ENCODE results near the gene B3GAT3.
A peak's percentile ranks its signal among the peaks of the same experiment; 100 is the strongest.
"Not testable (repeated sequence)": the region's sequence is repeated elsewhere in the genome, so short reads cannot be mapped to it uniquely, and the experiment has no call there.

The B3GAT3 gene

DNA sequence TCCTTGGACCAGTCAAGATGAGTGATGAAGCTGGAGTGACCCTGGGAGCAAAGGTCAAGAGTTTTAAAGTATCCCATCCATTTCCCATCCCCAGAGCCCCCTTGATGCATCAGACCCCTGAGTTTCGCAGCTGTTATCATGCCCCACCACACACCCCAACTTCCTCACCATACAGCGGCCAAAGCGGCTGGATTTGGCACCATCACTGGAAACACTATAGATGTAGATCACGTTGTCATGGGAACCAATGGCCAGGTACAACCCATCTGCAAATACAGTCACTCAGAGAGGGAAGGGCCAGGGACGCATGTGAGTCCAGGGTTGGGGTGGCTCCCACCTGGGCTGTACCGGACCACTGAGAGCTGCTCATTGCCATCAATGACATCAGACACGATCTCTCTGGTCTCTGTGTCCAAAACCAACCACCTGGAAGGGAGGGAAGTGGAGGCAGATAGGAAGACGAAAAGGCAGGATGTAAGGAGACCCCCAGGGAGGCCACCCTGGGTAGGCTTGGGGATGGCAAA, 17.9 kb downstream of the B3GAT3 start:
- no peak for DNase-seq

- DNase-seq = no peak
Observed at GRCh38 chr11:62603072-62603408, 18.7 kb downstream of the B3GAT3 start.

GRCh38 chr11:62602141-62603071, 19.4 kb downstream of the B3GAT3 start:
- DNase-seq = peak in 2 of 6 experiments; percentile 5 to 66

DNA sequence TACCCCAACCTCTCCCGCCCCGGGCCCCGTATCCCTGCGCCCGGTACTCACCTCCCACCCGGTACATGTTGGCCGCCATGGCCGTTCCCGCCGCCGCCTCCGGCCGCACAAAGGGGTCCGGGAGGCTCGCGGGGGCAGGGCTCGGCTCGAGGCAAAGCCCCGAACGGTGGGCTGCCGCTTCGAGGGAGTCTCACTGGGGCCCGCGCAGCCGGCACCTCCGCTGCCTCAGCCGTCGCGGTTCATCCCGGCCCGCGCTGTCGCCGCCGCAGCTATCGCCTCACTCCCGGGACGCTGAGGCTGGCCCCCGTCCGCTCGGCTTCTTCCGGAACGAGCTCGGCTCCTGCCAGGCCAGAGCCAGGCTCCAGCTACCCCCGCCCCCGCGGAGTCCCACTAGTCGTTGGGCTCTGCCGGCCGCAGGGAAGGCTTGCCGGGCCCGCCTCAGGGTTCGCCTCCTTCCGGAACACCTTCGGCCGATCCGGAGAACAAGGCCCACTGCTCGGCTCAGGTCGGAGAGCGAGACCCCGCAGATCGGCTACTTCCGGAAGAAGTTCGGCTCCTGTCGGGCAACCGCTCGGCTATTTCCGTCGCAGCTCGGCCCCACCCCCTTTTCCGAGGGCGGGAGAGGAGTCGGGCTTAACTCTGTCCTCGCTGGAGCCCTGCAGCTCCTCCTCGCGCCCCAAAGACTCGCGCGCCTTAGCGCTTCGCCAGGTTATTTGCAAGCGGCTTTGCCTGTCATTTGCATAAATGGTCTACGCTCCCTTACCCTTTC, 20.2 kb downstream of the B3GAT3 start, which contains the start of gene MTA2:
Gene MTA2 (minus strand): TSS at position 494 of the 769 bp plus-strand sequence. CDS start 415 bp downstream, at position 79.
- peak; percentile 98 to 100 (median 98) for DNase-seq

DNA sequence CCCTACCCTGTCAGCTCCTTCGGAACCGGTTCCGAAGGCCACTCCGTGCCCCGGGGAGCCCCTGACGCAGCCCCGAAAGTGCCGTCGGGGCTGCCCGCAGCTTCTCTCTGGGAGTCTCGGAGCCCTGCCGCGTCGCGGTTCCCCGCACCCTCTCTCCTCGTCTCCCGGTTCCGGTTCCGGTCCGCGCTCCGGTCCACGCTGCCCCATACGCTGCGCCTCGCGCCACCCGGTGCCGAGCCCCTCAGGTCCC, 20.7 kb downstream of the B3GAT3 start:
- DNase-seq = peak in 1 of 6 experiments; percentile 46

GRCh38 chr11:62600367-62601121, 21.2 kb downstream of the B3GAT3 start:
- peak in 1 of 6 experiments; percentile 46 for DNase-seq

DNA sequence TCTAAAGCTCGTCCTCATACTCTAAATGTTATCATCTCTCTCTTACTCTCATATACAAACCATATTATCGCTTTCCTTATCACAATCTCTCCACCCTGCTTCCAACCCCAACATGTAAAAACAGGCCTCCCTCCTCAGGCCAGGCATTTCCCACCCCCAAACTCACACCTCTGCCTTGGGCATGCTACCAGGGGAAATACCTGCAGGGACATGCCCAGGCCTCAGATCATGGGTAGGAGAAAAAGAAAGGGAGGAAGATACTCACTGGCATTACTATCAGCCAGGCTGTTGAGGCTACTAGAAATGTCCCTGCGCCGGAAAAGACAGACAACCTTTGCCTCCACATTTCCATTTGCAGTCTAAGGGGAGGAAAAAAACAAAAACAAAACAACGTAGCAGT, 21.9 kb downstream of the B3GAT3 start:
- peak in 1 of 6 experiments; percentile 23 for DNase-seq

- peak; percentile 90 to 99 (median 96) for DNase-seq
Observed at GRCh38 chr11:62599069-62599696, 22.6 kb downstream of the B3GAT3 start.

GRCh38 chr11:62595124-62595523, 26.7 kb downstream of the B3GAT3 start:
- DNase-seq = no peak

GRCh38 chr11:62593434-62594044, 28.2 kb downstream of the B3GAT3 start:
- peak; percentile 52 to 76 (median 65) for DNase-seq

DNA sequence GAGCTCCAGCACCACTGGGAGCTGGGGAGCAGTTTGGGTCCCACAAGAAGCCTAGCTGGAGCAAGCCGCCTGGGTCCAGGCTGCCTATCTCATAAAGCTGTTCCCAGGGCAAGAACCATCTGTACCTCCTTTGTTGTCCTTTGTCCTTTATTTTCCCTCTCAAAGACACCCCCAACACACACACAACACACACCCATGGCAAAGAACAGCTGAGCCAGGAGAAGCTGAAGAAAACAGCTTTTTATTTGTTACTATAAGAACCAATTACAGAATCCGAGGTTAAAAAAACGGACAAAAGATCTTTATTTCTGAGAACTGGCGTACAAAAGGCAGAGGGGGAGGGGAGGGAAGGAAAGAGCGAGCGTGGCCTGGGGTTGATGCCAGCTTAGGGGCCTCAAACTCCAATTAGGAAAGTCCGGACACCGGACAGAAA, 28.8 kb downstream of the B3GAT3 start:
- no peak for DNase-seq

GRCh38 chr11:62592146-62592815, 29.5 kb downstream of the B3GAT3 start:
- DNase-seq = no peak

DNA sequence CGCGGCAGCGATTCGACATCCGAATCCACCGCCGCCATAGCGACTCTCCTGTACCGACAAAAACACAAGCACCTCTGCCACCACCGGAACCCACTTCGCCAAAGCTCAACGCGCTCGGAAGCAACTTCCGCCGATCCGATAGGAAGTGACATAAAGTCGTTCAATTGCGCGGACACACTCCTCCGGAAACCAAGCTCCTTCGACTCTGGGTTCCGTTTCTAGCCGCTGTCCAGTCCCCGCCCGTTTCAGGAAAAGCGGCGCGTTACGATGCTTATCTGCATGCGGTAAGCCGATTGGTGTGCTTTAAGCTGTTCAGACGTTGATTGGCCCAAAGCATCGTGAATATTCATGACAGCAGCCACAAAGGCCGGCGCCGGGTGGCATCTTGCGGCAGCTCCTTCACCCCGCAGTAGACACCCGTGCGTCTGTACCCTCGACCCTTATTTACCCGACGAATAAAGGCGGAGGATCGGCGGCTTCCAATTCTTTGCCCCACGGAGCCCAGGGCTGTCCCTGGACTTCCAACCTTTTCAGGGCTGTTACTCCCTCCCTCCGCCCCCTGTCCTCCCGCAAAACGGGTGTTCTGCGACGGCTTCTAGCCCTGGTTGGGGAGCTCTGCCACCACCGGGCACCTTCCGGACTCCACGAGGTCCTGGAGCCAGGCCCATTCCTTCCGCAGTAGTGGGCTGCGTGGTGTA, 30.2 kb downstream of the B3GAT3 start, which contains the start of gene TUT1:
Gene TUT1 (minus strand): TSS at position 76 of the 698 bp plus-strand sequence. CDS start 38 bp downstream, at position 38.
- peak; percentile 90 to 98 (median 96) for DNase-seq

DNA sequence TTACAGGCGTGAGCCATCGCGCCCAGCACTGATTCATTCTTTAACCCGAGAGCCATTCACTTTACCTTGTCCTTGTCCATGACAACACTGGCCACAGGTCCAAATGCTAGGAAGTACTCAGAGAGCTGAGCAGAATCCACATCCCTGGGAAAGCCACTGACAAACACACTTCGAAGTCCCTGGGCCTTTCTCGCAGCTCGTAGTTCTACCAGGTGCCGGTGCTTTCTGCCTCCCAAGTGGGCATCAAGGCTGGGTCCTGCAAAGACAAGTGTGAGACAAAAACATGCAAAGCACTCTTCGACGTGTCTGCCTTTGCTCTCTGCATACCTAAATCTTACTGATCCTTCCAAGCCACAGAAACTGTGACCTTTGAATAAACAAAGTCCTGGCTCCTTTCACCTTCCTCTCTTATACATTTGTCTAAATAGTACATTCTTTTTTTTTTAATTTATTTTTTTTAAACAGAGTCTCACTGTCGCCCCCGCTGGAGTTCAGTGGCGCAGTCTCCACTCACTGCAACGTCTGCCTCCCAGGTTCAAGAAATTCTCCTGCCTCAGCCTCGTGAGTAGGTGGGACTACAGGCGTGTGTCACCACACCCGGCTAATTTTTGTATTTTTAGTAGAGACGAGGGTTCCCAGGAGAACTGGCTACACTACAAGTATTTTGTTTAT, 32.7 kb downstream of the B3GAT3 start:
- no peak for DNase-seq

DNA sequence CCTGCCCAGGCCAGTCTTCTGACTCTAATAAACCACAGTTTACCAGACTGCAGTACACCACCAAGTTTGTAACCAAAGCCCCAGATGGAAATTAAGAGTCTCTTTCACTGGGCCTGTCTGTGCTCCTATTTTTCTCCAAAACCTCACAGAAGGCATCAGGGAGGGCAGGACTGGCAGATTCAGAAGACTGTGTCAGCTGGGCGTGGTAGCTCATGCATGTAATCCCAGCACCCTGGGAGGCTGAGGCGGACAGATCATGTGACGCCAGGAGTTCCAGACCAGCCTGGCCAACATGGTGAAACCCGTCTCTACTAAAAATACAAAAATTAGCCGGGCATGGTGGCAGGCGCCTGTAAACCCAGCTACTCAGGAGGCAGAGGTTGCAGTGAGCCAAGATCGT, 36.4 kb downstream of the B3GAT3 start:
- not testable (repeated sequence) for DNase-seq

DNA sequence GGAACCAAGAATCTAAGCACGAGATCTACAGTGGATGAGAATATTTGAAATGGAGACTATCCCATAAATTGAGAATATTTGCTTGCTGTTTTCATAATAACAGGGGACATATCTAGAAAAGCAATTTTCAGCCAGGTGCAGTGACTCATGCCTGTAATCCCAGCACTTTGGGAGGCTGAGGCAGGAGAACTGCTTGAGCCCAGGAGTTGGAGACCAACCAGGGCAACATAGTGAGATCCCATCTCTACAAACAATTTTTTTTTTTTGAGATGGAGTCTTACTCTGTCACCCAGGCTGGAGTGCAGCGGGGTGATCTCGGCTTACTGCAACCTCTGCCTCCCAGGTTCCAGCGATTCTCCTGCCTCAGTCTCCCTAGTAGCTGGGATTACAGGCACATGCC, 40.1 kb downstream of the B3GAT3 start:
- not testable (repeated sequence) for DNase-seq

DNA sequence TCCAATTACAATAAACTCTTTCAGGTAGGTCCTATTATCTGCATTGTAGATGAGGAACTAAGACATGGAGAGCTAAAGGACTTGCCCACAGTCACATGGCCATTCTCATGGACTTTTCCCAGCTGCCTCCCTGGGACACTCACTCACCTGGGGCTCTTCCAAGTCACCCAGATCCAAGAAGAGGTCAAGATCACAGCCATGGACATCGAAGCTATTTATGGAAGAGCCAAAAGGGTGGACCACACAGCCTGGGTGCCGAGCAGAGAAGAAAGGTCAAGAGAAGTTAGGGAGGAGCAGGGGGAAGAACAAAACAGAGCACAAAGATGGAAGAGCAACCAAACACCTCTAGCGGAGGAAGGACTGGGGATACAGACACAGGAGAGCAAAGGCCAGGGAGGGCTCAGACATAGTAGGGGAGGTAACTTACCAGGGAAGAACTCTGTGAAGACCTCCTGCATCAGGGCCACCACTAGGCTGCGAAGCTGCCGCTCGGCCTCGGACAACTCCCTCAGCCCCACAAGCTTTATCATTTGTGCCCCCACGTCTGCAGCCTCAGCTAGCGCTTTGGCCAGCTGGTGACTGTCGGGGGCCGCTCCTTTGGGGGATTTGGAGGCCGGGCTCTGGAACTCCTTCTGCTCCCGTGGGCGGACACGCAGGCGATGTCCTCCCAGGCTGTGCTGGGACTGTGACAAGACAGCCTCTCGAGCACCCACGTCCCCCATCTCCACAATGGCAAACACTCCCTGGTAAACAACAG, 40.6 kb downstream of the B3GAT3 start:
- DNase-seq = no peak

GRCh38 chr11:62579252-62579651, 42.5 kb downstream of the B3GAT3 start:
- DNase-seq = no peak

- no peak for DNase-seq
Observed at GRCh38 chr11:62578541-62578940, 43.2 kb downstream of the B3GAT3 start.

Data from stimulated activated naive CD4-positive, alpha-beta T cell (primary cell).